Measurements from ENCODE around the gene LRIT1.

GRCh38 chr10:84214046-84214572 is 27.2 kb downstream of the LRIT1 start:
- TF ChIP-seq CTCF (IDR thresholded peaks at IDR 0.05; ENCODE audit: insufficient read depth, low read depth, low read length) (no peak), EZH2 (IDR thresholded peaks at IDR 0.05; ENCODE audit: insufficient read depth, low read length) (no peak)
